SK-N-MC (cell line): ENCODE measurements around the gene NEB.

Source experiments
- EZH2 ChIP-seq: fragments of 200-600 bp; sonication (generic); IDR thresholded peaks from one replicate; pipeline ENCODE4 v1.6.1; 2017; ENCODE audit warnings: antibody characterized with exemption
- POLR2AphosphoS5 ChIP-seq: IDR thresholded peaks from 2 replicates; pipeline ENCODE4 v1.6.1; 2012; ENCODE audit warnings: mild to moderate bottlenecking, low read depth, low read length, borderline replicate concordance

DNA sequence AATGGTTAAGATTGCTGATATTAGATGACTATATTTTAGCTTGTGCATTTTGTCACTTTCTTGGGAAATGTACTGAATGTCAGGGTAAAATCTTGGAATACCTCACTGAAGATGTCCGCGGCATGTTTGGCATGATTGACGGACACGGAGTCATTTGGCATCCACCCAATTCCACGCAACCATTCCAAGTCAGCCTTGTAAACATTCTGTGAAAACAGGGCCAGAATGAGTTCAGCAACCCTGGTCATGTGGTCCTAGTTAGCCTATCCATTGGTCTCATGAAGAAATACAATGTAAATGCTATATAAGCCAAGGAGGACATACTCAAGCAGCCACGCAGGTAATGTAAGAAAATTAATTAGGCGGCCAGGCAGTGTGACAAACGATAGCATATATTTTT lies 165.1 kb downstream of the NEB start:
- TF ChIP-seq POLR2AphosphoS5 (no peak), EZH2 (no peak)
